ENCODE measurements around the gene KATNAL2. TPM values are rescaled to one million over a fixed set of nuclear protein-coding genes. Genes with fewer than 3 reads are reported as not detected.

Gene KATNAL2
- total and polyA plus RNA-seq, 2 experiments from 2014 or later = 4.3 to 4.4 TPM

DNA sequence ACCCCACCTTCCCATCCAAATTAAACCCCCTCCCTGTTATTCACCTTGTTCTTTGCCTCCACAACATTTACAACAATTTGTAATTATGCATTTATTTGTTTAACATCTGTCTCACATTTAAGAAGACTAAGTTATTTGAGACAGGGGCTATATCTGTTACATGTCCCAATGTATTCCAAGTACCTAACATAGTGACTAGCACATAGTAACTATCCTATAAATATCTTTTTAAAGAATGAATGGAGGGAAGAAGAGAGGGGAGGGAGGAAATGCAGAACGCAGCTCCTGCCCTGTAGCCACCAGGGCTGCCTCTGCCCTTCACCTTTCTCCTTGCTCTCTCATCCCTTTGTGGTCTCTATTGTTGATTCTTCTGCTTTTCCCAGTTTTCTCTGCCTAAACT lies 192.3 kb downstream of the KATNAL2 start:
- Histone ChIP-seq H3K4me2 (no peak overlapping the region), H3K79me2 (no peaks in the 10 kb centered on the region), H3K9me2 (replicated peaks; ENCODE audit: insufficient read depth) (no peaks in the 10 kb centered on the region), H3K27ac (no peak overlapping the region), H3K4me1 (ENCODE audit: insufficient read depth) (no peaks in the 10 kb centered on the region), H2AFZ (no peak overlapping the region), H4K20me1 (ENCODE audit: insufficient read depth, poor library complexity, severe bottlenecking) (no peaks in the 10 kb centered on the region), H3K36me3 (replicated peaks; ENCODE audit: insufficient read depth, low read depth) (no peaks in the 10 kb centered on the region), H3K9me3 (ENCODE audit: low read depth) (no peaks in the 10 kb centered on the region), H3K27me3 (no peaks in the 10 kb centered on the region), H3K4me3 (no peak overlapping the region)
- TF ChIP-seq EZH2phosphoT487 (IDR thresholded peaks at IDR 0.05; ENCODE audit: low read depth, severe bottlenecking, unreplicated experiment) (no peak), EZH2 (IDR thresholded peaks at IDR 0.05; ENCODE audit: borderline replicate concordance) (no peak)
- TF ChIP-seq, protein P1, sequence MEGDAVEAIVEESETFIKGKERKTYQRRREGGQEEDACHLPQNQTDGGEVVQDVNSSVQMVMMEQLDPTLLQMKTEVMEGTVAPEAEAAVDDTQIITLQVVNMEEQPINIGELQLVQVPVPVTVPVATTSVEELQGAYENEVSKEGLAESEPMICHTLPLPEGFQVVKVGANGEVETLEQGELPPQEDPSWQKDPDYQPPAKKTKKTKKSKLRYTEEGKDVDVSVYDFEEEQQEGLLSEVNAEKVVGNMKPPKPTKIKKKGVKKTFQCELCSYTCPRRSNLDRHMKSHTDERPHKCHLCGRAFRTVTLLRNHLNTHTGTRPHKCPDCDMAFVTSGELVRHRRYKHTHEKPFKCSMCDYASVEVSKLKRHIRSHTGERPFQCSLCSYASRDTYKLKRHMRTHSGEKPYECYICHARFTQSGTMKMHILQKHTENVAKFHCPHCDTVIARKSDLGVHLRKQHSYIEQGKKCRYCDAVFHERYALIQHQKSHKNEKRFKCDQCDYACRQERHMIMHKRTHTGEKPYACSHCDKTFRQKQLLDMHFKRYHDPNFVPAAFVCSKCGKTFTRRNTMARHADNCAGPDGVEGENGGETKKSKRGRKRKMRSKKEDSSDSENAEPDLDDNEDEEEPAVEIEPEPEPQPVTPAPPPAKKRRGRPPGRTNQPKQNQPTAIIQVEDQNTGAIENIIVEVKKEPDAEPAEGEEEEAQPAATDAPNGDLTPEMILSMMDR (IDR thresholded peaks at IDR 0.05; ENCODE audit: poor library complexity) = no peak
- 57% methylated on average over 1 of the region's 1 CpG for WGBS (ENCODE audit: low lambda C conversion rate, missing lambda C conversion rate)
- no peak for DNase-seq (ENCODE audit: low spot score)

DNA sequence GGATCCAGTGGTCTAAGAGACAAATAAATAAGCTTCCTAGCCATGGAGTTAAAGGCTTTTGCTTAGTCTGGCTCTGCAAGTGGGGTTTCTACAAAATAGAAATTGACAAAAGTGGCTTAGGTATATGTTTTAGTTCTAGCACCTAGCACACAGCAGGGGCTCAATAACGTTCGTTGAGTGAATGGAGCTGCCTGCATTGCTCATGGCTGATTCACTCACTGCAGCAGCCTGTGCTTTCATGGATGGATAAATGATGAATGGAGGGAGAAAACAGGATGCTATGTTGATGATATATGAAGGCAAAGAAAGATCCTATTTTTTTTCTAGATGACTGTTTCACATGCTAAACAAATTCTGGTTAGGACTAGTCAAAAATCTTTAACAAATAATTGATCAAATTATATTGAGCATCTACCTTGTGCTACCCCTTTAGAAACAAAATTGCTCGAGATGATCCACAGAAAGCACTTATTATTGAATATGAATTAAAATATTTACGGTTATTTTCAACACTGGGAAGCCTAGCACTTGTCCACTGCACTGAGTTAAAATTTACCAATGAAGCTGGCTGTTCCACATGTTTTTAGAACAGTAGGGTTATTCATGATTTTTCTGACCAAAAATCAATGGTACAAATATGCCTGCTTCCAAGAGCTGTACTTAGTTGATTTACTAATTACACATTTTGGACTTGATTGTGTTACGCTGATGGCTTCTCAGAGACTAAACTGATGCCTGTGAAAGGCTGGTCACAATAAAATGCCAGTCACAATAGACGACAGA lies 193.3 kb downstream of the KATNAL2 start:
- no peaks in the 10 kb centered on the region for H3K9me3 ChIP-seq (ENCODE audit: low read depth)
- H2AFZ ChIP-seq = no peak overlapping the region
- no peaks in the 10 kb centered on the region for H3K79me2 ChIP-seq
- H3K27me3 ChIP-seq = no peaks in the 10 kb centered on the region
- no peak for DNase-seq (ENCODE audit: low spot score)
- no peak overlapping the region for H3K4me3 ChIP-seq
- H3K4me1 ChIP-seq (ENCODE audit: insufficient read depth) = no peaks in the 10 kb centered on the region
- no peaks in the 10 kb centered on the region for H3K9me2 ChIP-seq (replicated peaks; ENCODE audit: insufficient read depth)
- no peaks in the 10 kb centered on the region for H4K20me1 ChIP-seq (ENCODE audit: insufficient read depth, poor library complexity, severe bottlenecking)
- H3K36me3 ChIP-seq (replicated peaks; ENCODE audit: insufficient read depth, low read depth) = no peaks in the 10 kb centered on the region
- H3K4me2 ChIP-seq = no peak overlapping the region
- no peak for TF ChIP-seq EZH2 (IDR thresholded peaks at IDR 0.05; ENCODE audit: borderline replicate concordance)
- TF ChIP-seq, protein P1 (IDR thresholded peaks at IDR 0.05; ENCODE audit: poor library complexity) = no peak
- TF ChIP-seq EZH2phosphoT487 (IDR thresholded peaks at IDR 0.05; ENCODE audit: low read depth, severe bottlenecking, unreplicated experiment) = no peak
- WGBS (ENCODE audit: low lambda C conversion rate, missing lambda C conversion rate) = 93% methylated on average over 6 of the region's 6 CpGs
- no peak overlapping the region for H3K27ac ChIP-seq

- Histone ChIP-seq H2AFZ (no peak overlapping the region), H3K9me3 (ENCODE audit: low read depth) (no peaks in the 10 kb centered on the region), H3K4me2 (no peak overlapping the region), H4K20me1 (ENCODE audit: insufficient read depth, poor library complexity, severe bottlenecking) (no peaks in the 10 kb centered on the region), H3K36me3 (replicated peaks; ENCODE audit: insufficient read depth, low read depth) (no peaks in the 10 kb centered on the region), H3K4me3 (no peak overlapping the region), H3K27me3 (no peaks in the 10 kb centered on the region), H3K9me2 (replicated peaks; ENCODE audit: insufficient read depth) (no peaks in the 10 kb centered on the region), H3K79me2 (no peaks in the 10 kb centered on the region), H3K27ac (no peak overlapping the region), H3K4me1 (ENCODE audit: insufficient read depth) (no peaks in the 10 kb centered on the region)
- WGBS (ENCODE audit: low lambda C conversion rate, missing lambda C conversion rate) = 93% methylated on average over 2 of the region's 2 CpGs
- DNase-seq (ENCODE audit: low spot score) = no peak
- TF ChIP-seq, protein P1 (IDR thresholded peaks at IDR 0.05; ENCODE audit: poor library complexity) = no peak
- TF ChIP-seq EZH2phosphoT487 (IDR thresholded peaks at IDR 0.05; ENCODE audit: low read depth, severe bottlenecking, unreplicated experiment) = no peak
- no peak for TF ChIP-seq EZH2 (IDR thresholded peaks at IDR 0.05; ENCODE audit: borderline replicate concordance)
Observed at GRCh38 chr18:47113796-47114540, 196.6 kb downstream of the KATNAL2 start.
